ENCODE measurements around the gene PALM3.
A peak's percentile ranks its signal among the peaks of the same experiment; 100 is the strongest.

Gene PALM3

DNA sequence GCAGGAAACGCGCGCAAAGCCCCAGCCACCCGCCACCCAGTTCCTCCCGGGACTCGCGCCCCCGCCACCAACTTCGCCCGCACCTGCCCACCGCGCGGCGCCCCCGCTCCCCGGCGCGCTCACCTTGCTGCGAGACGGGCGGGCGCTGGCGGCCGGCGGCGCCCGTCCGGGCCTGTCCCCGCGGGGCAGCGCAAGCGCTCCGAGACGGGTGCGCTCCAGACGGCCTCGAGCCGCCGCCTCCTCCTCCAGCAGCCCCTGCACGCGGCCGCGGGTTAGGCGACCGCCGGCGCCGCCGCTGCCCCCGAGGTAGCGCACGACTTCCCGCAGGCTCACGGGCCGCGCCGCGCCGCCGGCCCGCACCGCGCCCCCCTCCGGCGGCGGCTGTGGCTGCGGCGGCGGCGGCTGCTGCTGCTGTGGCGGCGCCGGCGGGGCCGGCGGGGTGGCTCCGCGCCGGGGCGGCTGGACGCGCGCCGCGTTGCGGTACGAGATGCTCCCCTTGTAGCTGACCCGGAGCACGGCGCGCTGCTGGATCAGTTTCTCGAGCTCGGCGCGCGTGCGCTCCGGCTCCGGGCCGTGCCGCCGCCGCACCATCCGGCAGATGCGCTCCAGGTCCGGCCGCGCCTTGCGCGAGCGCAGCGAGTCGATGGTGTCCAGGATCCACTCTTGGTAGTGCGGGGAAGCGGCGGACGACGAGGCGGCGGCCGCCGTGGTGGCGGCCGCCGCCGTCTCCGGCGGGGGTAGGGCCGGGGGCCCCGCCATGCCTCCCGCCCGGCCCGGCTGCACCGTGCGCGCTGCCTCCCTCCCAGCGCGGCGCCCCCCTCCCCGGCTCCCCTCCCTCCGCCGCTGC lies 28.0 kb upstream of the PALM3 start:
- DNase-seq: peak; percentile 35

DNA sequence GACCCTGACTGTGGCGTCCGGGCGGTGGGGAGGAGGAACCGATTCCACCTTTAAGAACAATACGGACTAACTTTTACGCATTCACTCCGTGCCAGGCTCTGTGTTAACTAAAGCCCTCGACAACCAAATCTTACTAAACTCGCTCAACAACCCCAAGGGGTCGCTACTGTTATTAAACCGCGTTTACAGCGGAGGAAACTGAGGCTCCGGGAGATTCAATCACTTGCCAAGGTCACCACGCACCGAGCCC lies 27.5 kb upstream of the PALM3 start:
- DNase-seq: no peak

DNA sequence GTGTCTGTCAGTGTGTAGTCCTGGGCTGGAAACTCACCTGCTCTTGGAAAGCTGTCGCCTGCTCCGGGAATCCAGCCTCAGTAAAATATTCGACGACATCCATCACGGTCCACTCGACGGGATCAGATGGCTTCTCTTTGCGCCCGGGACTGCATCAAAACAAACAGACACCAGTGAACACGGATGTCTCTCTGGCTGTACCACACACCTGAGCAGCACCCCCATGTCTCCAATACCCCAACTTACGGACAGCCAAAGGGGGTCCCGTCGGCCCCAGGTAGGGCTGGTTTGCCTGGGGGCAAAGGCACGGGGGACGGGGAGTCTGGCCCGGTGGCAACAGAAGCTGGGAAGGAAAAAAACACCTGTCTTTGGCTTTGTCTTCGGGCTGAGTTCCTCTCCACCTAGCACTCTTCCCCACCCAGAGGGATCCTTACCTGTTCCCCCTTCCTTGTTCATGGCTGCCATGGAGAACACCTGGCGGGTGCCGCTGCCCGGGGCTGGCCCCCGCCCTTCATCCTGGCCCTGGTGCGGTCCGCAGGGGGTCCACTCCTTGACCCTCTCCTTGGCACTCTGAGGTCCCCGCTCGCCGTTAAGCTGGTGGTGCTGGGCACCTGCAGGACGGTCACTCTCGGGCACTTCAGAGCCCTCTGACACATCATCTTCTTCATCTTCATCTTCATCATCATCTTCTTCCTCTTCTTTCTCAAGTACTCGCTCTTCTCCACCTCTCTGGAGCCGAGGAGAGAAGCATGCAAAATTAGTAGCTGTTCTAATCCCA lies 26.9 kb upstream of the PALM3 start:
- DNase-seq: no peak

DNA sequence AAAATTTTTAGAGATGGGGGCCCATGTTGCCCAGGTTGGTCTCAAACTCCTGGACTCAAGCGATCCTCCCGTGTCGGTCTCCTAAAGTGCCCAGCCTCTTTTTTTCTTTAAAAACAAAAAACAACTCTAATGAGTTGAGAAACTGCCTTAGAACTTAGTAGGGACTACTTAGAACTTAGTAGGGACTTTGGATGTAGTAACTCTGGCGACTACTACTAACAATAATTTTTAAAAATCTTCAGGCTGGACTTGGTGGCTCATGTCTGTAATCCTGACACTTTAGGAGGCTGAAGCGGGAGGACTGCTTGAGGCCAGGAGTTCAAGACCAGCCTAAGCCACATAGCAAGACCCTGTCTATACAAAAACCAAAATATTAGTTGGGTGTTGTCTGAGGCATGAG lies 24.2 kb upstream of the PALM3 start:
- DNase-seq: no peak

DNA sequence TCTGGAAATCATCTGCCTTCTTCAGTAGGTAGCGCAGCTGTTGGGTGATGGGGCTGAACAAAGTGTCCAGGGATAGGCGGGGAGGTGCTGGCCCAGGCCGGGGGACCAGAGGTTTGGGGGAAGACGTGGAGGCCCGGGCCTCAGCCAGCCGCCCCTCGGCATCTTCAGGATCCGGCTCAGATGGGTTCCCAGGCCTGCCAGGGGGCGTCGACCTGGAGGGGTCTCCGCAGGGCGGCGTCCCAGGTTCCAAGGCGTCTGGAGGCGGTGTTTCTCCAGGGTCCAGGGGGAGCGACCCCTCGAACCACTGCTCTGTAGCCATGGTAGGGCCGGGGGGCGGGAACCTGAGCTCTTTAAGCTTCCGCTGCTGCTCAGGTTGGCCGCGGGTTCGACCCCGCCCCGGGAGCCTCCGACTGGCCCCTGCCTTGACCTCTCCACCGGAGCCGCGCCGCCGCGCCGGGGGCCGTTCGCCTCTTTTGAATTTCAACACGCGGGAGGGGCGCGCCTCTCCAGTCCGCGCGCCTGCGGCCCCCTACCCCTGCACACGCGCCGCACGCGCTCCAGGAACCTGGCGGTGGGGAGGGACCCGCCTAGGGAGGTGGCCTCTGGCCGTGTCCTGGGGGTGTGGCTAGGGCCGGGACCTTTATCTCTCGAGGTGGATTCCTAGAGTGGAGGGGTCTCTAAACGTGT lies 23.6 kb upstream of the PALM3 start, which contains the start of gene C19orf67:
C19orf67 (minus strand) TSS at position 475 of the 687 bp plus-strand sequence; CDS start at position 319, 156 bp downstream.
- DNase-seq: no peak

DNA sequence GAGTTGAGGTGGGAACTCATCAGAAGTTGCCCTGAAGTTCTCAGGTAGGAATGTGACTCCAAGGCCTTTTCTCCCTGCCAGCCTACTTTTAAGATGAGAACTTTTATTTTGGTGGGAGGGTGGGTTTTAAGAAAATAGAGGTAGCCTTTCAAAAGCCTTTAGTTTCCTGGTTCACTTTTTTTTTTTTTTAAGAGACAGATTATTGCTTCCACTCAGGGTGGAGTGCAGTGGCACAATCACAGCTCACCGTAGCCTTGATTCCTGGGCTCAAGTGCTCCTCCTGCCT lies 20.7 kb upstream of the PALM3 start:
- DNase-seq: no peak

DNA sequence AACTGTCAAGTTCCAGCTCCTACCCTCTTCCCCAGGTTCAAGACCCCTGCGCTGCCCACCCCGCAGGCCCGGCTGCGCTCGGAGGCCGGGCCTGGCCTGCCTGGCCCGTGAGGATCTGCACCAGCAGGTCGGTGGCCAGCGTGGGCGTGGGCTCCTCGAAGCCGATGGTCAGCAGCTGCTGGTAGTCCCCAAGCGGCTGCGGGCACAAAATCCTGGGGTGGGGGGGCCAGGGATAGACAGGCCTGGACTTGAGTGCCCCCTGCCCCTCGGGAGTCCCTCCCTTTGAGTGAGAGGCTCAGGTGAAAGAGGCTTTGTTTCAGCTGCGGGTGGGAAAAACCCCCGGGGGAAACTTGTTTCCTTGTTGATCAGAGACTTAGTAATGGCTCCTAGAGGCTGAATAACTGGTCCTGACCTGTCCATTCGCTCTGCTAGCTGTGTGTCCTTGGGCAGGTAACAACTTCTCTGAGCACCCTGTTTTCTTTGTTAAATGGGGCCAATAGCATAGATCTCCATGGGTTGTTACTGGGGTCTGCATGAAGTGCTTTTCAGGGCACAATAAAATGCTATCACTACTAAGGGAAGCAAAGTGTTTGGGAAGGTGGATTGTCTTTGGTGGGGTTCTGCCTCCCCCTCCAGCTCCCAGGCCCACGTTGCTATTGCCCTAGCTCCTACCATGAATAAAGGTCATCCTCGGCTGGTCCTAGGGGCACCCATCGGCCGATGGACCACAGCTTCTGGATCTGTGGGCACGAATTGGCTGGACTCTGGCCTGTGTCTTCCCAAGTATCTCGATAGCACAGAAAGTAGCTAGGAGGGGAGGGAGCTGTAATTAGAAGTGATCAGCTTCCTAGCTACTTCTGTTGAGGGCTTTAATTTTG lies 20.2 kb upstream of the PALM3 start:
- no peak for DNase-seq

DNA sequence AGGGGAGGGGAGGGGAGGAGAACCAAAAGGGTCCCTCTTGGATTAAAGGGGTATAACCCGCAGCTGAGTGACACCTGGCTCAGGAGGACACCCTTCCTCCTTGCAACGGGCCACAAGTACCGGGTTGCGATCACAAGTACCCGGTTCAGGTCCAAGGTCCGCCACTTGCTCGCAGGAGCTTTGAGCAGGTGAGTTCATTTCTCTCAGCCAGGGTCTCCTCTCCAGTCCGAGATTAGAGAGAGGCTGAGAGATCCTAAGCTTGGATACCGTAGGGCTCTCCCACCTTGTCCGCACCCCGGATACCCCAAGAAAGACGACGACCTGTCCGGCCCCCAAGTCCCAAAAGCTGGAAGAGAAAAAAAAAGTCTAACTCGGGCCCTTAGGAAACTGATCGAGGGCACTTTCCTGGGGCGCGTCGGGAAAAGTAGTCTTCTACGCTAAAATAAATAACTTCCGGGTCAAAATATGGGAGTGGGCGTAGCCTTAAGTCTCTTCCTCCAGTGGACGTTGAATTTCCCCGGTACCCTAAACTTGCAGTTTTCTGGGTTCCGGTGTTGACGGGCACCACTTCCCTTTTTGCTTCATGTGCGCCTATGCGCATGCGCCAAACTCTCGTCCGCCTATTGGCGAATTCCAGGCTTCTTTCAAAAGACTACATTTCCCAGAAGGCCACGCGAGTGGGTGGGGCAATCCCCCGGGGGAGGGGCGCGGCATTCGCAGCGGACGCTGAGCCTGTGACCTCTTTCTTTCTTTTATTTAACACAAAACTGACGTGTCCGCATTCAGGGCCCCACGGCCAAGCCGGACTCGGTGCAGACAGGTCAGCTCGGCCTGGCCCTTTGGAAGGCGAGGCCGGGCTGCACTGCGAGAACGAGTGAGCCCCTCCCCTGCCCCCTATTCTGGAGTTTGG lies 19.3 kb upstream of the PALM3 start:
- DNase-seq: peak; percentile 99

DNA sequence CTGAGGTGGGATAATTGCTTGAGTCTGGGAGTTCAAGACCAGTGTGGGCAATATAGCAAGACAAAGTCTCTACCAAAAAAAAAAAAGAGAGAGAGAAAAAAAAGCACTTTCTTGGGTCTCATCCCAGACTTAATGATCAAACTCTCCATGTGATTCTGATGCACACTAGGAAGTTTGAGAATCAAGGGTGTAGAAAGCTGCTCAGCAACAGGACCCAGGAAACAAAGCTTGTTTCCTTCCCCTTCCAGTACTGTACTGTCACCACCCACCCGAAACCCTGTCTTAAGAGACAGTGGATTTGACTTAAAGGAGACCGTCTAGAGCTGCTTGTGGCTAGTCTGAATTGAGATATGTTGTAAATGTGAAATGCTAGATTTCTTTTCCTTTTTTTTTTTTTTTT lies 16.5 kb upstream of the PALM3 start:
- DNase-seq: no peak

DNA sequence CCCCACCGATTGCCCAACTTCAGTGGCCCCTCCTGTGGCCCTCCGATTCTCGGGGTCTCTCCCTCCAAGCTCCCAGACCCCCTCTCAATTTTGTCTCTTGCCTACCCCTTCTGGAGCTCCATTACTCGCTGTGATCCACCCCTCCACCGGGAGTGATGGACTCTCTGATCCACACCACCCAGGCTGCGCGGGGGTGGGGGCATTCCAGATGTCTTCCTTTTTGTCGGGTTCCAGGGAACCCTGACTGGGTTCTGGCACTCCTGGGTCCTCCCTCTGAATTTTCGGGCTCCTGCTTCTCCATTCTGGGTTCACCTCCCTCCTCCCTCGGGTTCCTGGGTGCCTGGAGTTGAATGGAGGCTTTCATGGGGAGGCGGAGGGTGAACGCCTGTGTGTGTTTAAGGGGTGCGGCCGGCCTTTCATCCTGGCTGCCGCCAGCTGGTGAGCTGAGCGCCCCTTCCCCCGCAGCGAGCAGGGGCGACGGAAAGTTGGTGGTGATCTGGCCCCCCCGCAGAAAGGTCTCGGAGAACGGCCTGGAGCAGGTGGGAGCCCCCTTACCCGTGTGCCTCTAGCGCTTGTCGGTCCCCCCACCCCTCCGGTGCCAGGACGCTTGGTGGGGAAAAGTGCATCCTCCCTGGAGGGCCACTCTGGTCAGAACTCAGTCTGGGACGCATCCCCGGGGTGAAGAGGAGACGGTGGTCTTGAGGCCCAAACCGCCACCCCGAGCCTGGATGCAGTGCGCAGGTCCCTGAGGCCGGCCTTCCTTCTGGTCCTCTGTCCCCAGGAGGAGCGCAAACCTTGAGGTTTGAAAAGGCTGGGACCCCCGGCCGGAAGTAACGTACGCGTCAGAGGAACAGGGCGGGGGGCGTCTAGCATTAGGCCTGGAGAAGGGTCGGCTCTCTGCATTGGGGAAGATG lies 12.3 kb upstream of the PALM3 start:
- no peak for DNase-seq

DNA sequence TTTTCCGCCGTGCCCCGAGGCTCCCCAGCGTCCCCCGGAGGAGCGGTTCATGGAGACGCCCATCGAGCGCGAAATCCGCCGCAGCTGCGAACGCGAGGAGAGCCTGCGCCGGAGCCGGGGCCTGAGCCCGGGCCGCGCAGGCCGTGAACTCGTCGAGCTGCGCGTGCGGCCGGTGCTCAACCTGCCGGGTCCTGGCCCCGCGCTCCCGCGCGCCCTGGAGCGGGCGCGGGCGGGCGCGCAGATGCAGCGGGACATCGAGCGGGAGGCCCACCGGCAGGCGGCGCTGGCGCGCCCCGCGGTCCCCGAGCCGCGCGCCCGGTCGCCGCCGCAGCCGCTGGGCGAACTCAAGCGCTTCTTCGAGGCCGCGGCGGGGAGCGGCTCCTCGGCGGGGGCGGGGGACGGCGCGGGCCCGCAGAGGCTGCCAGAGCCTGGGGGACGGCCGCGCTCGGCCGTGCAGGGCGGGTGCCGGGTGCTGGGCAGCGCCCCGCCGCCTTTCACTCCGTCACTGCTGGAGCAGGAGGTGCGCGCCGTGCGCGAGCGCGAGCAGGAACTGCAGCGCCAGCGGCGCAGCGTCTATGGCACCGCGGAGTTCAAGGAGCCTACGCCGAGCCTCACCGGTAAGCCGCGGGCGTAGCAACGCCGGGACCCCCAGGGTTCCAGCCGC lies 11.5 kb upstream of the PALM3 start:
- peak; percentile 58 for DNase-seq

DNA sequence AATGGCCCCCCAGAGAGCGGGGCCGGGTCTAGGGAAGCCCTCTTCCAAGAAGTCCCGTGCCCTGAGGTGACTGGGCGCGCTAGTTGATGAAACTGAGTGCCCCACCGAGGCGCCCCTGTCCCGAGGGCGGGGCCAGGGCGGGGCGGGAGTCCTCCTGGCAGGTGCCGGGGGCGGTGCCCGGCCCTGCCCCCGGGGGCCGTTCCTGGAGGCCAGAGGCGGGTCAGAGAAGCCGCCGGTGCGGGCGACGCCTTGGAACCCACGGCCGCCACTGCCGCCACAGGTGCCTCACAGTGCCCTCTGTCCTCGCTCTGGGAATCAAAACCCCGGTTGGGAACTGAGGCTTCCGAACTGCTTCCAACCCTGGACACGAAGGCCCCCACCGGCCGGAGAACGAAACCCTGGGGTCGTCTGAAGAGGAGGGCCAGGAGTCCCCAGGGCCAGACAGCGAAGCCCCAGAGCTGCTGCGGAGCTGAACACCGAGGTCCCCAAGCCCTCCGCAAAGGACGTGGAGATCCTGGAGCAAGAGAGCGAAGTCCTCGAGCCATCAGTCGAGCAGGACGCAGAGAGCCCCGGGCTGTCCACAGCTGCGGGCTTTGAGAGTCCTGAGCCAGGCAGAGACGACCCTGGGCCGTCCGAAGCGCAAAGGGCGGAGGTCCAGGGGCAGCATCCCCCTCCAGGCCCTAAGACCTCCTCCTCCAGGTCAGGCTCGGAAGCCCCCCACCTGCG lies 10.8 kb upstream of the PALM3 start, which contains the start of gene MISP3:
MISP3 (plus strand) TSS at position 252 of the 726 bp plus-strand sequence. CDS start 524 bp downstream, outside the sequence.
- no peak for DNase-seq

DNA sequence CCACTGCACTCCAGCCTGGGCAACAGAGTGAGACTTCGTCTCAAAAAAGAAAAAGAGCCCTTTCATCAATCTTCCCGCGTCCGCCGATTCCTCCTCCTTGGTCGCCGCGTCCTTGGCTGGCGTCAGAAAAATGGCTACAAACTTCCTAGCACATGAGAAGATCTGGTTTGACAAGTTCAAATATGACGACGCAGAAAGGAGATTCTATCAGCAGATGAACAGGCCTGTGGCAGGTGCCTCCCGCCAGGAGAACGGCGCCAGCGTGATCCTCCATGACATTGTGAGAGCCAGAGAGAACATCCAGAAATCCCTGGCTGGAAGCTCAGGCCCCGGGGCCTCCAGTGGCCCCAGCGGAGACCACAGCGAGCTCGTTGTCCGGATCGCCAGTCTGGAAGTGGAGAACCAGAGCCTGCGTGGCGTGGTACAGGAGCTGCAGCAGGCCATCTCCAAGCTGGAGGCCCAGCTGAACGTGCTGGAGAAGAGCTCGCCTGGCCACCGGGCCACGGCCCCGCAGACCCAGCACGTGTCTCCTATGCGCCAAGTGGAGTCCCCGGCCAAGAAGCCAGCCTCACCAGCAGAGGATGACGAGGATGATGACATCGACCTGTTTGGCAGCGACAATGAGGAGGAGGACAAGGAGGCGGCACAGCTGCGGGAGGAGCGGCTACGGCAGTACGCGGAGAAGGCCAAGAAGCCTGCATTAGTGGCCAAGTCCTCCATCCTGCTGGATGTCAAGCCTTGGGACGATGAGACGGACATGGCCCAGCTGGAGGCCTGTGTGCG lies 8.6 kb upstream of the PALM3 start:
- DNase-seq: no peak

DNA sequence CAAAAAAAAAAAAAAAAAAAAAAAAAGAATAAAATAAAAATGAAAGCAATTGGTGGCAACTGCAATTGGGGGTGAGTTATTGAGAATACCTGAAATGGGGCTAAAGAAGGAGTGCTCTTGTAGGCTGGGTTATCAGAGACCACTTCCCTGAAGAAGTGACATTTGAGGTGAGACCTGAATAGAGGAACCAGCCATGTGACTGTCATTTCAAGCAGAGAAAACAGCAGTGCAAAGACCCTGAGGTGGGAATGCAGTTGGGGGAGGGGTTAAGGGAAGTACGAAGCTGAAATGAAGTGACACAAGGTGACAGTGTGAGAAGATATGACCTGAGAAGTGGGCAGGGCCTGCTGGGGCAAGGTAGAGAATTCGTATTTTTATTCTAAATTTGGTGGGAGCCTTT lies 4.3 kb upstream of the PALM3 start:
- no peak for DNase-seq

DNA sequence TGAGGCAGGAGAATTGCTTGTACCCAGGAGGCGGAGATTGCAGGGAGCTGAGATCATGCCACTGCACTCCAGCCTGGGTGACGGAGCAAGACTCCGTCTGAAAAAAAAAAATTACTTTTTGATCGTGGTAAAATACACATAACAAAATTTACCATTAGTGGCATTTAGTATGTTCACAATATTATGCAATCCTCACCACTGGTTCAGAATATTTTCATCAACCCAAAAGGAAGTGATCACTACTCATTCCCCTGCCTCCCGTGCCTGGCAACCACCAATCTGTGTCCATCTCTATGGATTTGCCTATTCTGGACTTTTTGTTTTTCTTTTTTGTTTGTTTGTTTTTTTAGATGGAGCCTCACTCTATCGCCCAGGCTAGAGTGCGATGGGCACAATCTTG lies 1.2 kb upstream of the PALM3 start:
- no peak for DNase-seq

DNA sequence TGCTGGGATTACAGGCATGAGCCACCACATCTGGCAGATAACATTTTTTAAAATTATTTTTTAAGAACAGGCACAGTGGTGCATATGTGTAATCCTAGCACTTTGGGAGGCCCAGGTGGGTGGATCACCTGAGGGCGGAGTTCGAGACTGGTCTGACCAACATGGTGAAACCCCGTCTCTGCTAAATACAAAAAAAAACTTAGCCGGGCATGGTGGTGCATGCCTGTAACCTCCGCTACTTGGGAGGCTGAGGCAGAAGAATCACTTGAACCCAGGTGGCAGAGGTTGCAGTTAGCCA lies 631 bp upstream of the PALM3 start:
- no peak for DNase-seq

DNA sequence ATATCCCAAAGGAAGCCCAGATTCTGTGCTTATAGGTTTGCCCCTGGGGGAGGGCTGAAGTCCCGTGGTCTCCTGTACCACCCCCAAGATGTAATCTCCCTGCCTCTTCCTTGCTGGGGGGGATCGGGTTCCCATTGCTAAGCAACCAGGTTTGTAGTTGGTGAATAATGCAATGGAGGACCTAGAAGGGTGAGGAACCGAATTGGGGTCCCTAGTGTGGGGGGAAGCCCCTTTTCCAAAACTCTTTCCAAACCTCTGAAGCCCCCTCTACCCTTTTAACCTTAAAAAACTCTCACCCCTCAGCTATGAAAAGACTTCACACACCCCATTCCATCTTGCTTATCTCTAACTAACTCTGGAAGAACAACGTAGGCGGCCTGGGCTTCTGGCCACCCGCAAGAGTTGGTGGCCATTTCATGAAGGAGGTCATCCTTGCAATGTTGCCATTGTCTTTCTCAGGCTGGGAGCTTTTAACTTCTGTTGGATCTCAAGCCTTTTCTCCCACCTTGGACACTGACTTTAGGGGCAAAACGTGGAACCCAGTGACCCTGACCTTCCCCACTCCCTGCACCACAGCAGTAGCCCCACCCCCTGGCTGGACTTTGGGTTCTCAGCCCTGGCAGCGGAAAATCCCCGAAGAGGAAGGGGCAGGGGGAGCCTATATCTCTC lies 661 bp downstream of the PALM3 start:
- no peak for DNase-seq

DNA sequence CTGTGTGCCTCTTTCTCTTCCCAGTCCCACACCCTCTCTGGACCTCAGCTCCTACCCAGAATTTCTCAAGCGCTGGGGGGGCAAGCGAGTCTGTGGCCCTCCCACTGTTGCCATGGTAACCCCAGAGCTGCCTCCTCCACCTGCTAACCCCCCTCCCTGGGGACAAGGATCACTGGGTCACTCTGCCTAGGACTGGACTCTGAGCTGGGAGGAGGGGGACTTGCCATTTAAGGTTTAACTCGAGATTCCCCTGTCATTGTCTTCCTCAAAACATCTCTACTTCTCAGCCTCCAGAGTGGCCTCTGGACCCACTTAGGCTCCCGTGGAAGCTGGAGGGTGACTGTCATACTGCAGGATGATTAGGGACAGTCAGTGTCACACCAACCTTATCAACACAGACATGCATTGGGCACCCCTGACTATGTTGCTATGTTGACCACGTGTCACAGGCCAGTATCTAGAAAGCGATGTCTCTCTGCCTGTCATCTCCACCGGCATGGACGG lies 2.2 kb downstream of the PALM3 start:
- no peak for DNase-seq

Data from activated T-cell treated with anti-CD3 and anti-CD28 coated beads for 4 hours (primary cell).